A549 (cell line): Measurements from ENCODE around the gene SAP130. TPM values are rescaled to one million over a fixed set of nuclear protein-coding genes. Genes with fewer than 3 reads are reported as not detected.
A peak's percentile ranks its signal among the peaks of the same experiment; 100 is the strongest.

Source experiments
- ATAC-seq, 2 experiments: fragments of 200-7000 bp in 1 of 2; fragments of >200 bp in 1 of 2; cut with Nextera tagmentation in 1 of 2; cut with Tn5 transposase in 1 of 2; 3 replicates each; pipeline versions ENCODE4 v1.8.0 to v1.9.1; 2018 to 2020; ENCODE audit warnings: mild to moderate bottlenecking in 1 of 2, moderate library complexity in 1 of 2
- CTCF ChIA-PET: fragments of 300-600 bp; sonication (Branson Sonifier 250); formaldehyde crosslinking; extraction: SDS; loops from one replicate; lab custom pipeline; 2021; ENCODE audit warnings: antibody characterized with exemption, inconsistent platforms; lab: Yijun Ruan, JAX
- POLR2A ChIA-PET: fragments of 350-600 bp; formaldehyde crosslinking; extraction: SDS; loops from one replicate; lab custom pipeline; 2021; ENCODE audit warnings: antibody characterized with exemption, inconsistent platforms; lab: Yijun Ruan, JAX
- DNase-seq, 2 experiments: peaks; one replicate each; pipeline versions ENCODE4 v3.0.0 to v3.0.0-alpha.2; 2011 to 2016; ENCODE audit warnings: low read depth in 1 of 2, low spot score in 1 of 2
- FAIRE-seq: peaks from 2 replicates; lab custom pipeline; 2011; peaks lifted over from hg19 to GRCh38; lab: Jason Lieb, UNC
- H3K27ac ChIP-seq, 2 experiments: fragments of >200 bp; sonication (Bioruptor Twin); formaldehyde crosslinking; 3 replicates each; pipeline ENCODE4 v1.5.1; 2016 to 2017
- H3K4me1 ChIP-seq: fragments of >200 bp; sonication (Bioruptor Twin); formaldehyde crosslinking; 3 replicates; pipeline ENCODE4 v1.6.1; 2016
- H3K4me2 ChIP-seq: fragments of >200 bp; sonication (Bioruptor Twin); formaldehyde crosslinking; 3 replicates; pipeline ENCODE4 v1.6.1; 2016
- H3K4me3 ChIP-seq: fragments of >200 bp; sonication (Bioruptor Twin); formaldehyde crosslinking; 3 replicates; pipeline ENCODE4 v1.5.1; 2016
- H3K9me3 ChIP-seq: fragments of >200 bp; sonication (Bioruptor Twin); formaldehyde crosslinking; 3 replicates; pipeline ENCODE4 v1.6.1; 2016
- BHLHE40 ChIP-seq: IDR thresholded peaks from 2 replicates; pipeline ENCODE4 v1.6.1; 2012; ENCODE audit warnings: low read depth, low read length, inconsistent platforms
- CBX2 ChIP-seq: fragments of 200-600 bp; sonication (generic); IDR thresholded peaks from 2 replicates; pipeline ENCODE4 v1.6.1; 2016; ENCODE audit warnings: low read depth, mild to moderate bottlenecking, borderline replicate concordance
- CBX8 ChIP-seq: fragments of 200-600 bp; sonication (generic); IDR thresholded peaks from 2 replicates; pipeline ENCODE4 v1.6.1; 2016
- CHD2 ChIP-seq: fragments of 150-350 bp; IDR thresholded peaks from 2 replicates; pipeline ENCODE4 v1.6.1; 2014; ENCODE audit warnings: low read length; ENCODE audit not compliant: partially characterized antibody
- CTCF ChIP-seq: fragments of >200 bp; sonication (Bioruptor Twin); formaldehyde crosslinking; IDR thresholded peaks from 3 replicates; pipeline ENCODE4 v1.5.1; 2016
- EHF ChIP-seq: fragments of 250-450 bp; sonication (Bioruptor Pico); IDR thresholded peaks from 2 replicates; pipeline ENCODE4 v1.5.0; 2020; ENCODE audit warnings: mild to moderate bottlenecking
- FOSB ChIP-seq: fragments of 250-450 bp; sonication (Bioruptor Pico); IDR thresholded peaks from 2 replicates; pipeline ENCODE4 v1.5.0; 2020; ENCODE audit warnings: mild to moderate bottlenecking, moderate library complexity
- FOXS1 ChIP-seq: fragments of 250-450 bp; sonication (Bioruptor Pico); IDR thresholded peaks from 2 replicates; pipeline ENCODE4 v1.5.0; 2020; ENCODE audit warnings: mild to moderate bottlenecking, moderate library complexity
- GATA3 ChIP-seq: IDR thresholded peaks from 2 replicates; pipeline ENCODE4 v1.6.1; 2012; ENCODE audit warnings: borderline replicate concordance
- HES2 ChIP-seq: fragments of >200 bp; sonication (Bioruptor Twin); formaldehyde crosslinking; IDR thresholded peaks from 2 replicates; pipeline ENCODE4 v1.6.1; 2016
- HMGXB4 ChIP-seq: fragments of 250-450 bp; sonication (Bioruptor Pico); IDR thresholded peaks from 2 replicates; pipeline ENCODE4 v1.5.0; 2021; ENCODE audit warnings: mild to moderate bottlenecking, moderate library complexity, borderline replicate concordance
- HOXA7 ChIP-seq: fragments of 250-450 bp; sonication (Bioruptor Pico); IDR thresholded peaks from 2 replicates; pipeline ENCODE4 v1.5.0; 2020; ENCODE audit warnings: mild to moderate bottlenecking, moderate library complexity
- JUN ChIP-seq, 2 experiments: fragments of >200 bp; sonication (Bioruptor Twin); formaldehyde crosslinking; IDR thresholded peaks; 2 replicates in 1 of 2; 3 replicates in 1 of 2; pipeline ENCODE4 v1.6.1; 2016 to 2017
- JUNB ChIP-seq: fragments of >200 bp; sonication (Bioruptor Twin); formaldehyde crosslinking; IDR thresholded peaks from 2 replicates; pipeline ENCODE4 v1.6.1; 2016
- KDM1A ChIP-seq: fragments of 200-600 bp; sonication (generic); IDR thresholded peaks from 2 replicates; pipeline ENCODE4 v1.6.1; 2016; ENCODE audit warnings: low read depth, mild to moderate bottlenecking
- MAX ChIP-seq: IDR thresholded peaks from 2 replicates; pipeline ENCODE4 v1.6.1; 2012
- MAZ ChIP-seq: fragments of 150-350 bp; IDR thresholded peaks from 2 replicates; pipeline ENCODE4 v1.6.1; 2014; ENCODE audit warnings: antibody characterized with exemption, low read depth, low read length, borderline replicate concordance
- PBX3 ChIP-seq: IDR thresholded peaks from 2 replicates; pipeline ENCODE4 v1.6.1; 2012
- PHF8 ChIP-seq: fragments of 200-600 bp; sonication (generic); IDR thresholded peaks from 2 replicates; pipeline ENCODE4 v1.6.1; 2016; ENCODE audit warnings: low read depth, mild to moderate bottlenecking, antibody characterized with exemption, moderate library complexity, borderline replicate concordance
- RAD21 ChIP-seq, 2 experiments: fragments of >200 bp in 1 of 2; sonication (Bioruptor Twin) in 1 of 2; formaldehyde crosslinking in 1 of 2; IDR thresholded peaks in 1 of 2; conservative IDR thresholded peaks in 1 of 2; 2 replicates in 1 of 2; 3 replicates in 1 of 2; pipeline ENCODE4 v1.6.1; 2012 to 2018; ENCODE audit warnings: inconsistent platforms in 1 of 2
- SMC3 ChIP-seq: fragments of >200 bp; sonication (Bioruptor Twin); formaldehyde crosslinking; IDR thresholded peaks from 3 replicates; pipeline ENCODE4 v1.6.1; 2018; ENCODE audit warnings: inconsistent platforms
- SREBF2 ChIP-seq: fragments of 450-650 bp; IDR thresholded peaks from 2 replicates; pipeline ENCODE4 v1.6.1; 2014; ENCODE audit warnings: mild to moderate bottlenecking, moderate library complexity
- TFCP2L1 ChIP-seq: fragments of 250-450 bp; sonication (Bioruptor Pico); IDR thresholded peaks from 2 replicates; pipeline ENCODE4 v1.5.0; 2021; ENCODE audit warnings: mild to moderate bottlenecking
- USF2 ChIP-seq: fragments of 450-650 bp; IDR thresholded peaks from 2 replicates; pipeline ENCODE4 v1.6.1; 2014; ENCODE audit warnings: antibody characterized with exemption
- ZSCAN20 ChIP-seq: fragments of 250-450 bp; sonication (Bioruptor Pico); IDR thresholded peaks from 2 replicates; pipeline ENCODE4 v1.8.0; 2022; ENCODE audit warnings: mild to moderate bottlenecking, moderate library complexity
- WGBS: methylation state at CpG from one replicate; pipeline ENCODE4 v1.1.6; 2017; ENCODE audit errors: missing lambda C conversion rate; 5-methylcytosine and 5-hydroxymethylcytosine counted together
- polyA plus RNA-seq, 4 experiments: library from polyadenylated mRNA; depleted of rRNA in 3 of 4; stranded (reverse); fragments of >200 nt; fragmentation: RNase III in 1 of 4; extraction: RNeasy Plus Mini Kit Qiagen cat#74134 plus additional on column Dnase treatment in 1 of 4; gene quantifications; 2 replicates in 3 of 4; 3 replicates in 1 of 4; pipeline ENCODE4 v1.2.3, GENCODE V29; 2011 to 2017

SAP130 gene
- polyA plus RNA-seq, 2 of the 4 experiments (the other 2 are of a cell fraction), result 13.9 to 15.1 TPM

- DNase-seq (no peak), FAIRE-seq (no peak), ATAC-seq (no peak)
- Histone ChIP-seq H3K4me1 (no peaks in the 10 kb centered on the region), H3K9me3 (no peaks in the 10 kb centered on the region), H3K27ac (no peak overlapping the region), H3K4me3 (no peak overlapping the region), H3K4me2 (no peak overlapping the region)
- ChIA-PET POLR2A (no interaction called here), CTCF (no interaction called here)
- no peak for TF ChIP-seq GATA3
- no peak for TF ChIP-seq CBX2
- no peak for TF ChIP-seq JUNB
- no peak for TF ChIP-seq FOSB (CRISPR knock-in tag)
- TF ChIP-seq HOXA7 (CRISPR knock-in tag), result no peak
- peak; percentile 3; the same call in 1 of the 2 replicates for TF ChIP-seq BHLHE40
- TF ChIP-seq CBX8, result no peak
- 88% methylated on average over 2 of the region's 2 CpGs for WGBS
These were observed 77.6 kb downstream of the SAP130 start for GRCh38 chr2:127950264-127950663.

GRCh38 chr2:127945281-127945680 is 82.6 kb downstream of the SAP130 start:
- Histone ChIP-seq H3K9me3 (no peaks in the 10 kb centered on the region), H3K4me2 (no peak overlapping the region), H3K27ac (no peak overlapping the region), H3K4me1 (no peaks in the 10 kb centered on the region), H3K4me3 (no peak overlapping the region)
- DNase-seq (no peak), ATAC-seq (no peak), FAIRE-seq (no peak)
- WGBS, result 91% methylated on average over 2 of the region's 2 CpGs
- TF ChIP-seq TFCP2L1 (CRISPR knock-in tag), result no peak
- no peak for TF ChIP-seq FOXS1 (CRISPR knock-in tag)
- TF ChIP-seq SREBF2, result no peak
- TF ChIP-seq PBX3, result no peak
- TF ChIP-seq HES2, result no peak
- TF ChIP-seq CHD2, result no peak
- TF ChIP-seq CBX8, result no peak
- TF ChIP-seq CTCF, result no peak
- TF ChIP-seq USF2, result no peak
- no peak for TF ChIP-seq ZSCAN20 (CRISPR knock-in tag)
- no peak for TF ChIP-seq KDM1A
- TF ChIP-seq MAZ, result no peak
- TF ChIP-seq HMGXB4 (CRISPR knock-in tag), result no peak
- no peak for TF ChIP-seq EHF (CRISPR knock-in tag)
- no peak for TF ChIP-seq BHLHE40
- TF ChIP-seq JUN (IDR thresholded peaks at IDR 0.05), result no peak
- no peak for TF ChIP-seq MAX
- no peak for TF ChIP-seq RAD21 (conservative IDR thresholded peaks at IDR 0.05 in 1 of 2, IDR thresholded peaks at IDR 0.05 in 1 of 2)
- no peak for TF ChIP-seq PHF8
- no peak for TF ChIP-seq SMC3
- ChIA-PET CTCF (interaction anchor here (0.6 to 1.6 kb wide), 2 partner anchors 8 to 153 kb away, joined by 4 to 5 read pairs; no protein-coding TSS in a partner anchor), POLR2A (no interaction called here)
